BJ (cell line): Measurements from ENCODE around the gene PPP1R3C. TPM values are rescaled to one million over a fixed set of nuclear protein-coding genes. Genes with fewer than 3 reads are reported as not detected.

Source experiments
- CTCF ChIA-PET: fragments of 350-600 bp; formaldehyde crosslinking; extraction: SDS; loops from one replicate; lab custom pipeline; 2021; ENCODE audit warnings: antibody characterized with exemption, inconsistent platforms; lab: Yijun Ruan, JAX
- POLR2A ChIA-PET: fragments of 300-600 bp; sonication (Branson Sonifier 250); formaldehyde crosslinking; extraction: SDS; loops from one replicate; lab custom pipeline; 2021; ENCODE audit warnings: antibody characterized with exemption; lab: Charles Lee
- DNase-seq: peaks from one replicate; pipeline ENCODE4 v3.0.0-alpha.2; 2011; ENCODE audit warnings: low read depth
- H3K27me3 ChIP-seq: 2 replicates; pipeline ENCODE4 v1.6.0; 2011; ENCODE audit warnings: low read length; ENCODE audit not compliant: control insufficient read depth, insufficient read depth
- H3K36me3 ChIP-seq: 2 replicates; pipeline ENCODE4 v1.5.1; 2011; ENCODE audit warnings: low read length; ENCODE audit not compliant: control insufficient read depth, insufficient read depth
- H3K4me3 ChIP-seq: 2 replicates; pipeline ENCODE4 v1.5.1; 2011; ENCODE audit warnings: low read depth, mild to moderate bottlenecking, control low read depth, low read length
- CTCF ChIP-seq: IDR thresholded peaks from 2 replicates; pipeline ENCODE4 v1.5.1; 2011; ENCODE audit warnings: low read depth, mild to moderate bottlenecking, control low read depth, inconsistent platforms, low read length, moderate library complexity; ENCODE audit not compliant: insufficient read depth
- polyA plus RNA-seq: library from polyadenylated mRNA; depleted of rRNA; stranded (reverse); fragments of >200 nt; gene quantifications from 2 replicates; pipeline ENCODE4 v1.2.3, GENCODE V29; 2011

The PPP1R3C gene
- polyA plus RNA-seq, 1 experiment = 33.4 TPM

- CTCF ChIA-PET = interaction anchor here (0.9 to 1.9 kb wide), 8 partner anchors 9 to 51 kb away, joined by 4 to 7 read pairs (median 6); partner anchors contain the start of gene PPP1R3C
- POLR2A ChIA-PET = interaction anchor here (1.2 kb wide), 1 partner anchor 10 kb away, joined by 3 read pairs; no protein-coding TSS in a partner anchor
- Histone ChIP-seq H3K27me3 (no peaks in the 10 kb centered on the region), H3K36me3 (no peaks in the 10 kb centered on the region), H3K4me3 (no peak overlapping the region)
- no peak for DNase-seq
- TF ChIP-seq CTCF = no peak
Measured at GRCh38 chr10:91603931-91604331, 28.9 kb downstream of the PPP1R3C start.

GRCh38 chr10:91602868-91603568 lies 29.9 kb downstream of the PPP1R3C start:
- Histone ChIP-seq H3K27me3 (no peaks in the 10 kb centered on the region), H3K4me3 (no peak overlapping the region), H3K36me3 (no peaks in the 10 kb centered on the region)
- CTCF ChIA-PET = interaction anchor here (0.9 to 2.3 kb wide), 5 partner anchors 7 to 32 kb away, joined by 4 to 7 read pairs (median 5); no protein-coding TSS in a partner anchor
- no peak for DNase-seq
- POLR2A ChIA-PET = interaction anchor here (0.6 kb wide), 1 partner anchor 59 kb away, joined by 3 read pairs; no protein-coding TSS in a partner anchor
- TF ChIP-seq CTCF = no peak

GRCh38 chr10:91602449-91602848 lies 30.4 kb downstream of the PPP1R3C start:
- Histone ChIP-seq H3K36me3 (no peaks in the 10 kb centered on the region), H3K27me3 (no peaks in the 10 kb centered on the region), H3K4me3 (no peak overlapping the region)
- ChIA-PET CTCF (interaction anchor here (0.5 to 2.3 kb wide), 3 partner anchors 8 to 32 kb away, joined by 3 to 5 read pairs (median 5); no protein-coding TSS in a partner anchor), POLR2A (no interaction called here)
- no peak for DNase-seq
- no peak for TF ChIP-seq CTCF

GRCh38 chr10:91601212-91601611 lies 31.7 kb downstream of the PPP1R3C start:
- H3K4me3 ChIP-seq = no peak overlapping the region
- CTCF ChIA-PET = interaction anchor here (1.0 to 2.3 kb wide), 2 partner anchors 9 to 34 kb away, joined by 3 to 5 read pairs; no protein-coding TSS in a partner anchor

More at GRCh38 chr10:91601212-91601611, 31.7 kb downstream of the PPP1R3C start:
- no peaks in the 10 kb centered on the region for H3K36me3 ChIP-seq
- DNase-seq = no peak
- TF ChIP-seq CTCF = no peak
- no peaks in the 10 kb centered on the region for H3K27me3 ChIP-seq
- POLR2A ChIA-PET = no interaction called here
